Endodermal cell (in vitro differentiated cells): ENCODE results near the gene IQSEC3. TPM values are rescaled to one million over a fixed set of nuclear protein-coding genes. Genes with fewer than 3 reads are reported as not detected.

Experiments used
- DNase-seq: peaks from one replicate; pipeline ENCODE4 v3.0.0-alpha.2; 2017
- H3K27ac ChIP-seq: 2 replicates; pipeline ENCODE4 v1.5.1; 2013; ENCODE audit warnings: mild to moderate bottlenecking, low read depth, low read length, moderate library complexity
- H3K27me3 ChIP-seq: 2 replicates; pipeline ENCODE4 v1.6.1; 2013; ENCODE audit warnings: mild to moderate bottlenecking, low read length, moderate library complexity; ENCODE audit not compliant: insufficient read depth, control insufficient read depth, poor library complexity, severe bottlenecking
- H3K36me3 ChIP-seq: 2 replicates; pipeline ENCODE4 v1.7.0; 2013; ENCODE audit warnings: mild to moderate bottlenecking, low read length, moderate library complexity; ENCODE audit not compliant: control insufficient read depth, insufficient read depth
- H3K4me1 ChIP-seq: one replicate; pipeline ENCODE4 v1.7.0; 2013; ENCODE audit warnings: low read length; ENCODE audit not compliant: control insufficient read depth, insufficient read depth
- H3K4me3 ChIP-seq: 2 replicates; pipeline ENCODE4 v1.5.1; 2013; ENCODE audit warnings: mild to moderate bottlenecking, low read length, moderate library complexity
- H3K9ac ChIP-seq: 2 replicates; pipeline ENCODE4 v1.6.1; 2013; ENCODE audit warnings: mild to moderate bottlenecking, low read length, moderate library complexity; ENCODE audit not compliant: poor library complexity, severe bottlenecking; ENCODE audit errors: extremely low read depth
- H3K9me3 ChIP-seq: 2 replicates; pipeline ENCODE4 v1.6.1; 2013; ENCODE audit warnings: mild to moderate bottlenecking, low read length, moderate library complexity; ENCODE audit not compliant: control insufficient read depth
- H3K27ac Mint-ChIP-seq: 2 replicates; pipeline ENCODE4 v1.8.0; 2020; ENCODE audit warnings: mixed read lengths
- H3K27me3 Mint-ChIP-seq: 2 replicates; pipeline ENCODE4 v1.8.0; 2021; ENCODE audit warnings: mild to moderate bottlenecking, mixed read lengths; ENCODE audit not compliant: insufficient read depth
- H3K36me3 Mint-ChIP-seq: 2 replicates; pipeline ENCODE4 v1.8.0; 2020; ENCODE audit warnings: low read depth, mixed read lengths
- H3K4me1 Mint-ChIP-seq: 2 replicates; pipeline ENCODE4 v1.8.0; 2020; ENCODE audit warnings: mixed read lengths
- H3K4me3 Mint-ChIP-seq: 2 replicates; pipeline ENCODE4 v1.8.0; 2020; ENCODE audit warnings: mild to moderate bottlenecking, moderate library complexity, mixed read lengths
- H3K9me3 Mint-ChIP-seq: 2 replicates; pipeline ENCODE4 v1.8.0; 2020; ENCODE audit warnings: mild to moderate bottlenecking, mixed read lengths
- CTCF ChIP-seq: fragments of 200-600 bp; sonication (generic); conservative IDR thresholded peaks from 2 replicates; pipeline ENCODE4 v1.5.0; 2021; ENCODE audit warnings: antibody characterized with exemption, mild to moderate bottlenecking
- WGBS, 2 experiments: methylation state at CpG; one replicate each; pipeline versions ENCODE4 v1.1.5 to v1.1.7; 2013; ENCODE audit warnings: missing lambda C conversion rate in 2 of 2, mixed read lengths in 1 of 2; ENCODE audit not compliant: insufficient coverage in 1 of 2, insufficient read length in 1 of 2; 5-methylcytosine and 5-hydroxymethylcytosine counted together
- total RNA-seq, 2 donors: library from RNA; stranded (reverse); fragmentation: NEBNext Ultra II Directional in 1 of 2; extraction: Animal tissue kit (Norgen Biotek cat#: 25700) in 1 of 2; gene quantifications; 2 replicates in 1 of 2; 3 replicates in 1 of 2; pipeline ENCODE4 v1.2.1, GENCODE V29; 2021

The IQSEC3 gene
- total RNA-seq, 2 donors from 2014 or later: 1.5 to 2.7 TPM

DNA sequence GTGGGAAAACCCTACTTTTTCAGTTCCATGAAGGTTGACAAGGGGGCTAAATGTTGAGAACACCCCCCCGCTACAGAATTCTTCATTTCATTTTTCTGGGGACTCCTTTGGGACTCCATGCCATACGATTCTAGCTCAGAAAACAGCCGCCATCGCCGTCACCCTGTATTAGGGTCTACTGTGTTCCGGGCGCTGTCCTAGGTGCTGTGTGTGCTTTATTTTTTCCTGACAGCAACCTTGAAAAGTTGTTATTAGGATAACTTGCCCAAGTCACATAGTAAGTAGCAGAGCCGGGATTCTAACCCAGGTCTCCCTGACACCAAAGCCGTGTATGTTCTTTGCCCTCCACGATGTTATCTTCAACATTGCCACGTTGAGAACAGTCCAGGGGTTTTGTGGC lies 55.1 kb downstream of the IQSEC3 start:
- no peak for TF ChIP-seq CTCF
- no peaks in the 10 kb centered on the region for H3K36me3 ChIP-seq
- peaks cover 4% of the 10 kb centered on the region for H3K4me1 ChIP-seq
- H3K27me3 ChIP-seq: no peaks in the 10 kb centered on the region
- peaks cover 3% of the 10 kb centered on the region for H3K4me1 Mint-ChIP-seq
- H3K27ac ChIP-seq: no peak overlapping the region
- peaks cover 12% of the 10 kb centered on the region for H3K27me3 Mint-ChIP-seq
- H3K4me3 ChIP-seq: no peak overlapping the region
- H3K9me3 Mint-ChIP-seq: no peaks in the 10 kb centered on the region
- H3K9ac ChIP-seq: no peak overlapping the region
- H3K4me3 Mint-ChIP-seq: no peak overlapping the region
- H3K9me3 ChIP-seq: no peaks in the 10 kb centered on the region
- 81% methylated on average over 8 to 11 of the region's 11 CpGs for WGBS, 2 experiments
- H3K27ac Mint-ChIP-seq: no peak overlapping the region
- no peak for DNase-seq
- H3K36me3 Mint-ChIP-seq: no peaks in the 10 kb centered on the region

DNA sequence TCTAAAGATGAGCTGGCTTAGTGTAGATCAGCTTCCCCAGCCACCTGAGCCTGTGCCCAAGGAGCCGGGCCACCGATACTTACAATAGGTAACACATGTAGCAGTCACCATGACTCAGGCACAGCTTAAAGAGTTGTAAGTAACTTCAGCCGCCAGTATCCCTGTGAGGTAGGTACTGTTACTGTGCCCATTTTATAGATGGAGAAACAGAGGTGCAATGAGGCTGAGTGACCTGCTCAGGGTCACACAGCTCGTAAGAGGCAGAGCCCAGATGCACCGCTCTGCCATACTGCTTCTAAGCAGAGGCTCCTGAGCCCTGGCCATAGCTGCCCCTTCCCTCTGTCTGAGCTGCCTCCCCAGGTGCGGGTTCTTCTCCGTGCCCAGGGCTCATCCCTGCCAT lies 58.5 kb downstream of the IQSEC3 start:
- Histone ChIP-seq H3K9ac (no peak overlapping the region), H3K36me3 (no peaks in the 10 kb centered on the region), H3K27me3 (no peaks in the 10 kb centered on the region), H3K27ac (no peak overlapping the region), H3K9me3 (no peaks in the 10 kb centered on the region), H3K4me1 (no peaks in the 10 kb centered on the region), H3K4me3 (no peak overlapping the region)
- Mint-ChIP-seq H3K27me3 (peaks cover 4% of the 10 kb centered on the region), H3K4me3 (no peak overlapping the region), H3K9me3 (no peaks in the 10 kb centered on the region), H3K36me3 (no peaks in the 10 kb centered on the region), H3K4me1 (no peaks in the 10 kb centered on the region), H3K27ac (no peak overlapping the region)
- no peak for TF ChIP-seq CTCF
- WGBS, 2 experiments: 89 to 94% methylated on average over 4 to 7 of the region's 7 CpGs
- DNase-seq: no peak

GRCh38 chr12:125566-125965 lies 59.0 kb downstream of the IQSEC3 start:
- no peak for DNase-seq

More at GRCh38 chr12:125566-125965, 59.0 kb downstream of the IQSEC3 start:
- Histone ChIP-seq H3K4me3 (no peak overlapping the region), H3K27me3 (no peaks in the 10 kb centered on the region), H3K9ac (no peak overlapping the region), H3K4me1 (no peaks in the 10 kb centered on the region), H3K27ac (no peak overlapping the region), H3K36me3 (no peaks in the 10 kb centered on the region), H3K9me3 (no peaks in the 10 kb centered on the region)
- Mint-ChIP-seq H3K9me3 (no peaks in the 10 kb centered on the region), H3K4me3 (no peak overlapping the region), H3K36me3 (no peaks in the 10 kb centered on the region), H3K4me1 (no peaks in the 10 kb centered on the region), H3K27me3 (peaks cover 2% of the 10 kb centered on the region), H3K27ac (no peak overlapping the region)
- WGBS, 2 experiments: 80 to 91% methylated on average over 3 to 23 of the region's 23 CpGs
- TF ChIP-seq CTCF: no peak
